ENCODE data around the gene ACTN4.

Gene ACTN4

GRCh38 chr19:38644719-38645118 lies 2.7 kb upstream of the ACTN4 start:
- Histone ChIP-seq H2AFZ (ENCODE audit: low read depth, low read length) (no peak overlapping the region), H4K20me1 (ENCODE audit: insufficient read depth, low read length) (peaks cover 12% of the 10 kb centered on the region), H3K9ac (ENCODE audit: low read length) (no peak overlapping the region), H3K36me3 (replicated peaks; ENCODE audit: low read depth, low read length) (peaks cover 4% of the 10 kb centered on the region), H3K4me1 (ENCODE audit: low read length) (peaks cover 18% of the 10 kb centered on the region), H3K27me3 (ENCODE audit: low read depth, low read length) (no peaks in the 10 kb centered on the region), H3K4me3 (ENCODE audit: low read length) (no peak overlapping the region), H3K4me2 (ENCODE audit: low read length) (no peak overlapping the region), H3K9me3 (ENCODE audit: insufficient read depth, low read length) (no peaks in the 10 kb centered on the region), H3K27ac (ENCODE audit: low read length) (no peak overlapping the region), H3K79me2 (ENCODE audit: low read length) (peaks cover 23% of the 10 kb centered on the region)
- TF ChIP-seq EZH2phosphoT487 (IDR thresholded peaks at IDR 0.05; ENCODE audit: low read depth) (no peak), CTCF (IDR thresholded peaks at IDR 0.05; ENCODE audit: low read depth, low read length) (no peak)

- Histone ChIP-seq H4K20me1 (ENCODE audit: insufficient read depth, low read length) (peaks cover 42% of the 10 kb centered on the region), H3K27me3 (ENCODE audit: low read depth, low read length) (no peaks in the 10 kb centered on the region), H3K9me3 (ENCODE audit: insufficient read depth, low read length) (no peaks in the 10 kb centered on the region), H3K36me3 (replicated peaks; ENCODE audit: low read depth, low read length) (peaks cover 15% of the 10 kb centered on the region), H2AFZ (ENCODE audit: low read depth, low read length) (no peak overlapping the region), H3K27ac (ENCODE audit: low read length) (peak overlapping the region; percentile 32; the same call in 1 of the 2 replicates), H3K4me3 (ENCODE audit: low read length) (peak overlapping the region; percentile 99), H3K79me2 (ENCODE audit: low read length) (peaks cover 57% of the 10 kb centered on the region), H3K4me2 (ENCODE audit: low read length) (peak overlapping the region; percentile 94), H3K4me1 (ENCODE audit: low read length) (peaks cover 30% of the 10 kb centered on the region), H3K9ac (ENCODE audit: low read length) (peak overlapping the region; percentile 99)
- TF ChIP-seq EZH2phosphoT487 (IDR thresholded peaks at IDR 0.05; ENCODE audit: low read depth): no peak
- TF ChIP-seq CTCF (IDR thresholded peaks at IDR 0.05; ENCODE audit: low read depth, low read length): no peak
Measured at GRCh38 chr19:38647966-38648768, 718 bp downstream of the ACTN4 start.

GRCh38 chr19:38648769-38649304 lies 1.4 kb downstream of the ACTN4 start:
- H2AFZ ChIP-seq (ENCODE audit: low read depth, low read length): no peak overlapping the region
- H3K79me2 ChIP-seq (ENCODE audit: low read length): peaks cover 64% of the 10 kb centered on the region
- peaks cover 49% of the 10 kb centered on the region for H4K20me1 ChIP-seq (ENCODE audit: insufficient read depth, low read length)
- H3K9ac ChIP-seq (ENCODE audit: low read length): peak overlapping the region; percentile 99
- TF ChIP-seq EZH2phosphoT487 (IDR thresholded peaks at IDR 0.05; ENCODE audit: low read depth) (no peak), CTCF (IDR thresholded peaks at IDR 0.05; ENCODE audit: low read depth, low read length) (no peak)
- H3K9me3 ChIP-seq (ENCODE audit: insufficient read depth, low read length): no peaks in the 10 kb centered on the region
- peaks cover 20% of the 10 kb centered on the region for H3K36me3 ChIP-seq (replicated peaks; ENCODE audit: low read depth, low read length)
- H3K27me3 ChIP-seq (ENCODE audit: low read depth, low read length): no peaks in the 10 kb centered on the region
- H3K27ac ChIP-seq (ENCODE audit: low read length): no peak overlapping the region
- peak overlapping the region; percentile 94 for H3K4me2 ChIP-seq (ENCODE audit: low read length)
- peak overlapping the region; percentile 99 for H3K4me3 ChIP-seq (ENCODE audit: low read length)
- peaks cover 35% of the 10 kb centered on the region for H3K4me1 ChIP-seq (ENCODE audit: low read length)

DNA sequence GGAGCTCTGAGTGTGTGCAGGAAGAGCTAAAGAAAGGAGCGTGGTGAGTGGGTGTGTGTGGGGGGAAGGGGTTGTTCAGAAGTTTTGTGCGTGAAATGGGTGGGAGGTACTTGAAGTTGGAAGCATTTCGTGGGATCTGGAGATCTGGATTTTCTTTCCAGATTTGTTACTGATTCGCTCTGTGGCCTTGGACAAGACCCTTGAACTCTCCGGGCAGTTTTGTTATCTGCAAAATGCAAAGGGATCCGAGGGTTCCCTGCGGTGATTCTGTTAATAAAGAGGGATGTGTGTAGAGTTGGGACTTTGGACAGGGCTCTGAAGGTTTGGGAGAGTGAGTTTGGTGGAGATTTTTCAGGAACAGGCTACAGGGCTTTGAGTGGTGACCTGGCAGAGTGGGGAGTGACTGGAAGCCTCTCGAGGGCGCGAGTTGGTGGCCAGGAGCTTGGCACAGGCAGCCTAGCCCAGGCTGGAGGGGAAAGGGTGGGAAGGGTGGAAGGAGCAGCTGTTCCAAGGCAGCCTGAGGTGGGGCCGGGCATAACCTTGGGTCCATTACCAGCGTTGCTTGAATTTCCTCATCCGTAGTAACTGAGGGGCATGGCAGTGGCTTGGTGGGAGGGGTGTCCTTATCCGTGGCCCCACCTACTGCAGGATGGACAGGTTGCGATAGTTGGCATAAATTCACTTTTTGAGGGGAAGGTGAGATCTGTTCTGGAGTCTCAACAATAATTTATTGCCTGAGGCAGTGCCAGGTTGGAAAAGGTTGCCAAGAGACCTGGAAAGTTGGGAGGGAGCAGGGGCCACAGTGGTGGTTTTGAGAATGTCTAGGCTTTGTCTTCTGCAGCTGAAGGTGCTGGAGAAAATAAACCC lies 2.1 kb downstream of the ACTN4 start:
- Histone ChIP-seq H4K20me1 (ENCODE audit: insufficient read depth, low read length) (peaks cover 51% of the 10 kb centered on the region), H3K79me2 (ENCODE audit: low read length) (peaks cover 71% of the 10 kb centered on the region), H2AFZ (ENCODE audit: low read depth, low read length) (no peak overlapping the region), H3K4me3 (ENCODE audit: low read length) (peak overlapping the region; percentile 99), H3K27ac (ENCODE audit: low read length) (no peak overlapping the region), H3K4me2 (ENCODE audit: low read length) (peak overlapping the region; percentile 94), H3K27me3 (ENCODE audit: low read depth, low read length) (no peaks in the 10 kb centered on the region), H3K36me3 (replicated peaks; ENCODE audit: low read depth, low read length) (peaks cover 24% of the 10 kb centered on the region), H3K4me1 (ENCODE audit: low read length) (peaks cover 41% of the 10 kb centered on the region), H3K9me3 (ENCODE audit: insufficient read depth, low read length) (no peaks in the 10 kb centered on the region), H3K9ac (ENCODE audit: low read length) (peak overlapping the region; percentile 99)
- TF ChIP-seq CTCF (IDR thresholded peaks at IDR 0.05; ENCODE audit: low read depth, low read length): no peak
- TF ChIP-seq EZH2phosphoT487 (IDR thresholded peaks at IDR 0.05; ENCODE audit: low read depth): no peak

Measured in OCI-LY3 (cell line).